ENCODE results near the gene ZNF665.

DNA sequence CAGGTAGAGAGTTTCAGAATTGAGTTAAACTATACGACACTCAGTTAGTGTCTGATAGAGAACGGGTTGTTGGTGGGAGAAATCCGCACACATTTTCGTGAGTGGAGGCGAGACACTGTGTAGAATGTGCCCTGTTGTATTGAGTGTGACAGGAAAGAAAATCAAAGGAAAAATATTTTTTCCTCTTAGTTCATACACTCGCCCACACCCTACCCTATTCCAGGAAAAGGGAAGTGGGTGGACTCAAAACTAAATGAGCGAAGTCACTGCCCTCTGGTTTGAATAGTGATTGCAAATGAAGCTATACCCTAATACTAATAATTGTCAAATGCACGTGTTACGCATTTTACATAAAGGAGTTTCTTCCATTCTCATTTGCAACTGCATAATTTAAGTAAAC is 36.3 kb downstream of the ZNF665 start:
- TF ChIP-seq CTCF (IDR thresholded peaks at IDR 0.05 in 4 of 5, conservative IDR thresholded peaks at IDR 0.05 in 1 of 5), result no peak
- no peak for TF ChIP-seq POLR2A (IDR thresholded peaks at IDR 0.05)
